SK-N-MC (cell line): ENCODE results near the gene PIGQ.

ENCODE experiments used
- DNase-seq: peaks from one replicate; pipeline ENCODE4 v3.0.0-alpha.2; 2011; ENCODE audit warnings: low read depth, low spot score
- H3K27ac ChIP-seq: fragments of 200-600 bp; sonication (generic); 2 replicates; pipeline ENCODE4 v1.5.1; 2016; ENCODE audit warnings: mixed run types
- H3K36me3 ChIP-seq: fragments of 200-600 bp; sonication (generic); 2 replicates; pipeline ENCODE4 v1.6.1; 2017; ENCODE audit warnings: antibody characterized with exemption, low read length, mixed read lengths; ENCODE audit not compliant: insufficient read depth
- H3K4me3 ChIP-seq: fragments of 200-600 bp; sonication (generic); 2 replicates; pipeline ENCODE4 v1.5.1; 2016
- H3K9ac ChIP-seq: fragments of 200-600 bp; sonication (generic); 2 replicates; pipeline ENCODE4 v1.8.0; 2017; ENCODE audit warnings: mixed run types, mixed read lengths; ENCODE audit not compliant: insufficient read length
- H3K9me3 ChIP-seq: fragments of 200-600 bp; sonication (generic); 2 replicates; pipeline ENCODE4 v1.6.1; 2017; ENCODE audit warnings: low read depth, mild to moderate bottlenecking, antibody characterized with exemption, low read length, moderate library complexity, mixed read lengths
- EZH2 ChIP-seq: fragments of 200-600 bp; sonication (generic); IDR thresholded peaks from one replicate; pipeline ENCODE4 v1.6.1; 2017; ENCODE audit warnings: antibody characterized with exemption
- FOXP2 ChIP-seq: optimal IDR thresholded peaks from 2 replicates; pipeline ENCODE3; 2011; ENCODE audit warnings: mild to moderate bottlenecking, moderate library complexity; ENCODE audit not compliant: insufficient read depth; ENCODE audit errors: extremely low read length, control extremely low read depth
- POLR2AphosphoS5 ChIP-seq: IDR thresholded peaks from 2 replicates; pipeline ENCODE4 v1.6.1; 2012; ENCODE audit warnings: mild to moderate bottlenecking, low read depth, low read length, borderline replicate concordance

Gene PIGQ

DNA sequence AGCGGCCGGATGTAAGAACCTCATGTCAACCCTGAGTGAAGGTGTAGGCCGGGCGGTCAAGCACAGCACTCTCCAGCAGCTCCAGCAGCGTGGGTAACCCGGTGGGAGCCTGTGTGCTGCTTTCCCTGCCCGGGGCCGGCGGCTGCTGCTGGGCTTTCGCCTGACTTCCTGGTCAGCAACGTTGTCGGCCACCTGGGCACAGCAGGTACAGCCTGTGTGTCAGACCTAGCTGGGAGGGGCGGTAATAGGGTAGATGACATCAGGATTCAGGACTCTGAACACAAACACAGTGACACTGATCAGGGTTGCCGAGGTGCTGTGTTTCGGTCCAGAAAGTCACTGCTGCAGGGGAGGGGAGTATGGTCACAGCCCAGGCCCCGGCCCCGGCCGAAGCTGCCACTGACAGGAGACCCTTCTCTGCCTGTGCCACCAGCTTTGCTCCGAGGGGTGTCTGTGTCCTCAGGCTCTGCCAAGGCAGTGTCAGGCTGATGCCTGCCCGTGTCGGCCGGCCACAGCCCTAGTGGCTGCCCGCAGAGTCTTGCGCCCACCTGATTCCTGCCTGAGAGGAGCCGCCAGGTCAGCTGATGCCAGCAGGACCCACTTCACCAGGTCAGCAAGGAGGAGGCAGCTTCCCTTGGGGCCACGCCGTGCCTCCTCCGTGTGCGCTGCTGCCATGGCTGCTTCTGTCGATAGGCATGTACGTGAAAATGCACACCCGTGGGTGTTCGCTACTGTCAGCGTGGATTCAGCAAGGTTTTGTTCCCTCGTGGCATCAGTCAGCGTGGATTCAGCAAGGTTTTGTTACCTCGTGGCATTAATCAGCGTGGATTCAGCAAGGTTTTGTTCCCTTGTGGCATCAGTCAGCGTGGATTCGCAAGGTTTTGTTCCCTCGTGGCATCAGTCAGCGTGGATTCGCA is 29.3 kb downstream of the PIGQ start:
- H3K36me3 ChIP-seq: no peaks in the 10 kb centered on the region
- no peaks in the 10 kb centered on the region for H3K9me3 ChIP-seq
- H3K27ac ChIP-seq: no peak overlapping the region
- no peak overlapping the region for H3K9ac ChIP-seq
- TF ChIP-seq POLR2AphosphoS5 (no peak), EZH2 (no peak), FOXP2 (no peak)
- H3K4me3 ChIP-seq: no peak overlapping the region
- DNase-seq: no peak

DNA sequence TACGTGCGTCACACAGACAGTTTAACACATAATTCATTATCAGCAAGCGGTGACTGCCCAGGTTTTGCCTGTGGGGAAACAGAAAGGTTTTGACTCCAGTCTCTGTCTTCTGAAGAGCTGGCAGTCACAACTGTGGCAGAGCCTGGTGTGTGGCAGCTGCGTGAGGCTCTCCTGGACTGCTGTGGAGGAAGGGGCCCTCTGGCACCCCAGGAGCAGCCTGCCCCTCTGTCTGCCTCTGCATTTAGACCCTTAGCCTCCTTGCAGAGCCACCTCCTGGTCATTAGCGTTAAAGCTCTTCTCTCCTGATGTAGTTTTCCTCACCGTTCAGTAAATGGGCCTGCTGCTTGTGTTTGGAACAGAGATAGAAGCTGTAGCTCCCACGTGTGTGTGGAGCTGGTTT is 31.0 kb downstream of the PIGQ start:
- Histone ChIP-seq H3K4me3 (no peak overlapping the region), H3K27ac (no peak overlapping the region), H3K36me3 (no peaks in the 10 kb centered on the region), H3K9me3 (no peaks in the 10 kb centered on the region), H3K9ac (no peak overlapping the region)
- no peak for TF ChIP-seq FOXP2
- no peak for TF ChIP-seq EZH2
- TF ChIP-seq POLR2AphosphoS5: no peak
- DNase-seq: no peak

DNA sequence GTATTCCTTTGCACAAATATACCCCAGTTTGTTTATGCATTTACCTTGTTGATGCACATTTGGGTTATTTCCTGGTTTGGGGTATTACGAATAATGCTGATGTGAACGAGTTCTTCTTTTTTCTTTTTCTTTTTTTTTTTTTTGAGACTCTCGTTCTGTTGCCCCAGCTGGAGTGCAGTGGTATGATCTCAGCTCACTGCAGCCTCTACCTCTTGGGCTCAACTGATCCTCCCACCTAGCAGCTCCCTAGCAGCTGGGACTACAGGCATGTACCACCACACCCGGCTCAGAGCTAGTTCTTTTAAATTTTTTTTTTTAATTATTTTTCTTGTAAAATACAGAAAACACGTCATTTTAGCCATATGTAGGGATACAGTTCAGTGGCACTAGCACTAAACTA is 34.2 kb downstream of the PIGQ start:
- Histone ChIP-seq H3K4me3 (peak overlapping the region; percentile 35; the same call in 1 of the 2 replicates), H3K27ac (0 out of 2 replicates have a peak overlapping the region, but pooled peaks have one; percentile 55), H3K9ac (no peak overlapping the region), H3K9me3 (no peaks in the 10 kb centered on the region), H3K36me3 (no peaks in the 10 kb centered on the region)
- DNase-seq: no peak
- no peak for TF ChIP-seq EZH2
- TF ChIP-seq POLR2AphosphoS5: no peak
- TF ChIP-seq FOXP2: no peak

DNA sequence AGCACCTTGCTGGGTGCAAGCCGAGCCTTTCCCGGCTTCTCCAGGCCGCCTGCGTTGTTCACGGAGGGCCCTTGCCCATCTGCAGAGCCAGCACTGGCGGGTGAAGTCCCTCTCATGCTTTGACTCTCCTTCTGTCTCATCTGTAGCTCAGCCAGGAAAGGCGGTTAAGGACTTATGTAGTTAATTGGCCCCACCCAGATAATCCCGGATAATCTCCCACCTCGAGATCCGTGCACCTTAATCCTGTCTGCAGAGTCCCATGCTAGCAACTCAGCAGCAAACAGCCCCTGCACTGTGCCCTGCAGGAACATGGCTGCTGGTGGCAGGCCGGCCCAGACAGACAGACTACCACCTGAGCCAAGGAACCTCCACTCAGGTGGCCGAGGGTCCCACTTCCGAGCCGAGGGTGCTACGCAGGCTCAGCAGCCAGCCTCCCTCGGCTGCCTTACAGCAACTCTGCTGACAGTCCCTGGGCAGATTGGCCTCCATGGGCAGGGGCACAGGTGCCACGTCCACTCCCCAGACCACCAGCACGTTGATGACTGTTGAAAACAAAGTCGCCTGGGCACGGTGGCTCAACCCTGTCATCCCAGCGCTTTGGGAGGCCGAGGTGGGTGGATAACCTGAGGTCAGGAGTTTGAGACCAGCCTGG is 37.0 kb downstream of the PIGQ start:
- no peak overlapping the region for H3K27ac ChIP-seq
- no peaks in the 10 kb centered on the region for H3K9me3 ChIP-seq
- no peak overlapping the region for H3K9ac ChIP-seq
- DNase-seq: no peak
- TF ChIP-seq EZH2 (no peak), FOXP2 (no peak), POLR2AphosphoS5 (no peak)
- no peaks in the 10 kb centered on the region for H3K36me3 ChIP-seq
- H3K4me3 ChIP-seq: no peak overlapping the region

DNA sequence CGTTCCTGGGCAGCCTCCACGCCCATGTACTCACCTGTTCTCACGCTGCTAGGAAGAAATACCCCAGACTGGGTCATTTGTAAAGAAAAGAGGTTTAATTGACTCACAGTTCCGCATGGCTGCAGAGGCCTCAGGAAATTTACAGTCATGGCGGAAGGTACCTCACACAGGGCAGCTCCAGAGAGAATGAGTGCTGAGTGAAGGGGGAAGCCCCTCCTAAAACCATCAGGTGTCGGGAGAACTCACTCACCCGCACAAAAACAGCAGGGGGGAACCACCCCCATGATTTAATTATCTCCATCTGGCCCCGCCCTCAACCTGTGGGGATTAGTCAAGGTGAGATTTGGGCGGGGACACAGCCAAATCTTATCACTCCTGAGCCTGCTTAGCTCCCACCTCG is 38.3 kb downstream of the PIGQ start:
- H3K27ac ChIP-seq: no peak overlapping the region
- H3K4me3 ChIP-seq: no peak overlapping the region
- no peaks in the 10 kb centered on the region for H3K36me3 ChIP-seq
- no peak overlapping the region for H3K9ac ChIP-seq
- no peaks in the 10 kb centered on the region for H3K9me3 ChIP-seq
- TF ChIP-seq POLR2AphosphoS5 (no peak), FOXP2 (no peak), EZH2 (no peak)
- DNase-seq: no peak

DNA sequence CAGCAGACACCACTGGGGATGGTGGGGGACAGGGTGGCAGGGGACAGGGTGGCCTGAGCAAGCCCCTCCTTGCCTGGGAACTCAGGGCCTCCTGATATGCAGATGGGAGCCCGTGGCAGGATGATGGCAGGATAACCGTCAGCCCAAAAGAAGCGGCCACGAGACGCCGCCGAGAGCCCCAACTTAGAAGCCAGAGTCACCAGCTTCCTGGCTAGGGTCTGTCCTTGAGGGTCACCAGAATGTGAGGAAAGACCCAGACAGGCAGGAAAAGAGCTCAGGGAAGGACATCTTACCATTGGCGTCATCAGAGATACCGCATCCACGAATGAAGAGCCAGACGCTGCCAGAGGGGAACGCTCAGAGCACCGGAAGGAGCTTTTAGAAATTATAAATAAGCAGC is 39.5 kb downstream of the PIGQ start:
- no peak overlapping the region for H3K4me3 ChIP-seq
- TF ChIP-seq EZH2 (no peak), POLR2AphosphoS5 (no peak), FOXP2 (no peak)
- H3K9me3 ChIP-seq: no peaks in the 10 kb centered on the region
- no peaks in the 10 kb centered on the region for H3K36me3 ChIP-seq
- no peak overlapping the region for H3K27ac ChIP-seq
- no peak overlapping the region for H3K9ac ChIP-seq
- no peak for DNase-seq

DNA sequence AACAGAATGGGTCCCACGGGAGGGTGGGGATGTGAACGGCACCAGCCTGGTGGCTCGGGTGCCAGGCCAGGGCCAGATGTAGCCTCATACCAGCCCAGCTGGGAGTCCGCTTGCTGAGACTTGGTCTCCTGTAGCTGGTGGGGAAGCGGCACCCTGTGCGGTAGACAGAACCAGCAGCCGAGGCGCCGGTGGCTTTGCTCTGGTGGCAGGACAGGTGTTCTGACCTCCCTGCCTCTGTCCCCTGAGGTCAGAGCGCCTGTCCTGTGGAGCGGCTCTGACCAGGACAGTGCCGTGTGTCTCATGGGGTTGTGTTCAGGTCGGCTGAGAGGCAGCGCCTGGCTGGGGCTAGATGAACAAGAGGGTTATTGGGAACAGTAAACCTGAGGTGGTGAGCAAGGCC is 40.2 kb downstream of the PIGQ start:
- H3K9ac ChIP-seq: no peak overlapping the region
- no peaks in the 10 kb centered on the region for H3K36me3 ChIP-seq
- TF ChIP-seq FOXP2: no peak
- H3K4me3 ChIP-seq: no peak overlapping the region
- DNase-seq: no peak
- H3K9me3 ChIP-seq: no peaks in the 10 kb centered on the region
- no peak overlapping the region for H3K27ac ChIP-seq

DNA sequence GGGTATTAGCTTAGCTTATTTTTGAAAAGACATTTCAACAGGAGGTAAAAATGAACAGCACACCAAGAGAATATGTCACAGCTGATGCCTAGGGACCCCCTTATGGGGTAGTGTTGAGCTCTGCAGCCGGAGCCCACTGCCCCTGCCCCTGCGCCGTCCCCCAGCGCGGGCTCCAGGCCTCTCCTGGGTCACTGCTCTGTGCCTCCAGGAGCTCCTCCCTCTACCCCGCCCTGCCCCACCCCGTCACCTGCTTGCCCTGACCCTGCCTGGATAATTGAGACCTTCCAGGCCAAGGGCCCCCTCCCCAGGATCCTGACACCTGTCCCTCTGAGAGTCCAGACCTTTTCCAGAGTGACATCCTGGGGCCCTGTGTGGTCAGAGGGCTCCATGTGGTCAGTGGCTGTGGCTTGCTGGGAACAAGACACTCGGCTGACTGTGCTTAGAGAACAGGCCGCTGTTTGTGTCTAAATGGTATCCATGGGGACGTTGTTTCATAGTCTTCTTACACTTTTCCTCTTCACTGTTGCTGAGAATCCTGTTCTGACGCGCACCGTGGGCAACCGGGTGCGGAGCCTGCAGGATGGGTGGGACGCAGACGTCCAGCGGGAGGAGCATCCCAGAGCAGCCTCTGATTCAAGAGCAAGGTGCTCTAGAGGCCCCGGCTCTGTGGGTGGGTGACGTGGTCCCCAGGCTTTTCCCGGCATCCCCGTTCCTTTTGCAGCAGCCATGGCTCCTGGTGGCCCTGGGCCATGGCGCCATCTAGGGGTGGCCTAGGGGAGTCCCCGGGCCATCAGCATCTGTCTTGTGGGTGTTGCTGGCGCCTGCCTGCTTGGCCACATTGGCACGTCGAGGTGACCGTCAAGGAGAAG is 41.0 kb downstream of the PIGQ start:
- Histone ChIP-seq H3K9ac (no peak overlapping the region), H3K4me3 (no peak overlapping the region), H3K9me3 (no peaks in the 10 kb centered on the region), H3K36me3 (no peaks in the 10 kb centered on the region), H3K27ac (no peak overlapping the region)
- no peak for DNase-seq
- no peak for TF ChIP-seq POLR2AphosphoS5
- no peak for TF ChIP-seq FOXP2
- no peak for TF ChIP-seq EZH2
